Mesothelial cell of epicardium (in vitro differentiated cells): ENCODE results near the gene IL1R2. TPM values are rescaled to one million over a fixed set of nuclear protein-coding genes. Genes with fewer than 3 reads are reported as not detected.
A peak's percentile ranks its signal among the peaks of the same experiment; 100 is the strongest.

Experiments used
- DNase-seq, 2 experiments: peaks; one replicate each; pipeline ENCODE4 v3.0.0; 2021; ENCODE audit warnings: low spot score in 2 of 2; ENCODE audit not compliant: unreplicated experiment in 2 of 2
- H3K27ac Mint-ChIP-seq: 2 replicates; pipeline ENCODE4 v1.8.0; 2021; ENCODE audit warnings: mixed read lengths
- H3K27me3 Mint-ChIP-seq: 2 replicates; pipeline ENCODE4 v1.8.0; 2021; ENCODE audit warnings: low read depth, mixed read lengths
- H3K36me3 Mint-ChIP-seq: 2 replicates; pipeline ENCODE4 v1.8.0; 2021; ENCODE audit warnings: mixed read lengths
- H3K4me1 Mint-ChIP-seq: 2 replicates; pipeline ENCODE4 v1.8.0; 2021; ENCODE audit warnings: mixed read lengths
- H3K4me3 Mint-ChIP-seq: 2 replicates; pipeline ENCODE4 v1.8.0; 2021; ENCODE audit warnings: mild to moderate bottlenecking, moderate library complexity, mixed read lengths
- H3K9me3 Mint-ChIP-seq: 2 replicates; pipeline ENCODE4 v1.8.0; 2021; ENCODE audit warnings: mixed read lengths
- total RNA-seq: library from RNA; stranded (reverse); gene quantifications from 3 replicates; pipeline ENCODE4 v1.2.1, GENCODE V29; 2021
- TF ChIP-seq, protein P1 (sequence below): fragments of 200-600 bp; sonication (generic); IDR thresholded peaks from one replicate; pipeline ENCODE4 v1.5.0; 2021; ENCODE audit warnings: antibody characterized with exemption; ENCODE audit not compliant: unreplicated experiment

The IL1R2 gene
- total RNA-seq, 1 donor from 2014 or later, result not detected

DNA sequence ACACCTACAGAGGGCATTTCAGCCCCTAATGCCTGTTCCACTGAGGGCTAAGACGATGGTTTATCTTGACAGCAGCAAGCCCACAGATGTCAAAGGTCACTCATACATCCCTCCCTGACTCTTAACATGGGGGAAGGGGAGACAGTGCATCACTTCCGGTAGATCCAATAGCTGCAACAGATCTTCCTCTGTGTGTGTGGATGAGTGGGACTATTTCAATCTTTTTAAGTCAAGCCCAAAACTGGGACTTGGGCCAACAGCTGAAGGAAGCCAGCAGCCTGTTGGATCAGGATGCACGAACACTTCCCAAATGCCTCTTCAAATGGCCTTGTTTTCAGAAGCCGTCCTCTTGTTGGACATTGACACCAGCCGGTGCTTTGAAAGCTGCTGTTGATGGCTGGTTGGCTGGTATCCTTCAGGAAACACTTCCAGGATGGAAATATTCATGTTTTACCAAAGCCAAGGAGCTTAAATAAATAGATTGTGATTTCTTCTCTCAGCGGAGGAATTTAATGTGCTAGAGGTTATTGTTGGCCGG, 59.2 kb downstream of the IL1R2 start:
- no peaks in the 10 kb centered on the region for H3K36me3 Mint-ChIP-seq
- TF ChIP-seq, protein P1, sequence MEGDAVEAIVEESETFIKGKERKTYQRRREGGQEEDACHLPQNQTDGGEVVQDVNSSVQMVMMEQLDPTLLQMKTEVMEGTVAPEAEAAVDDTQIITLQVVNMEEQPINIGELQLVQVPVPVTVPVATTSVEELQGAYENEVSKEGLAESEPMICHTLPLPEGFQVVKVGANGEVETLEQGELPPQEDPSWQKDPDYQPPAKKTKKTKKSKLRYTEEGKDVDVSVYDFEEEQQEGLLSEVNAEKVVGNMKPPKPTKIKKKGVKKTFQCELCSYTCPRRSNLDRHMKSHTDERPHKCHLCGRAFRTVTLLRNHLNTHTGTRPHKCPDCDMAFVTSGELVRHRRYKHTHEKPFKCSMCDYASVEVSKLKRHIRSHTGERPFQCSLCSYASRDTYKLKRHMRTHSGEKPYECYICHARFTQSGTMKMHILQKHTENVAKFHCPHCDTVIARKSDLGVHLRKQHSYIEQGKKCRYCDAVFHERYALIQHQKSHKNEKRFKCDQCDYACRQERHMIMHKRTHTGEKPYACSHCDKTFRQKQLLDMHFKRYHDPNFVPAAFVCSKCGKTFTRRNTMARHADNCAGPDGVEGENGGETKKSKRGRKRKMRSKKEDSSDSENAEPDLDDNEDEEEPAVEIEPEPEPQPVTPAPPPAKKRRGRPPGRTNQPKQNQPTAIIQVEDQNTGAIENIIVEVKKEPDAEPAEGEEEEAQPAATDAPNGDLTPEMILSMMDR, result no peak
- H3K4me3 Mint-ChIP-seq, result no peak overlapping the region
- peaks cover 11% of the 10 kb centered on the region for H3K4me1 Mint-ChIP-seq
- peaks cover 2% of the 10 kb centered on the region for H3K27me3 Mint-ChIP-seq
- peak overlapping the region; percentile 69 for H3K27ac Mint-ChIP-seq
- peak in 1 of 2 experiments; percentile 47 for DNase-seq
- H3K9me3 Mint-ChIP-seq, result peaks cover 4% of the 10 kb centered on the region

DNA sequence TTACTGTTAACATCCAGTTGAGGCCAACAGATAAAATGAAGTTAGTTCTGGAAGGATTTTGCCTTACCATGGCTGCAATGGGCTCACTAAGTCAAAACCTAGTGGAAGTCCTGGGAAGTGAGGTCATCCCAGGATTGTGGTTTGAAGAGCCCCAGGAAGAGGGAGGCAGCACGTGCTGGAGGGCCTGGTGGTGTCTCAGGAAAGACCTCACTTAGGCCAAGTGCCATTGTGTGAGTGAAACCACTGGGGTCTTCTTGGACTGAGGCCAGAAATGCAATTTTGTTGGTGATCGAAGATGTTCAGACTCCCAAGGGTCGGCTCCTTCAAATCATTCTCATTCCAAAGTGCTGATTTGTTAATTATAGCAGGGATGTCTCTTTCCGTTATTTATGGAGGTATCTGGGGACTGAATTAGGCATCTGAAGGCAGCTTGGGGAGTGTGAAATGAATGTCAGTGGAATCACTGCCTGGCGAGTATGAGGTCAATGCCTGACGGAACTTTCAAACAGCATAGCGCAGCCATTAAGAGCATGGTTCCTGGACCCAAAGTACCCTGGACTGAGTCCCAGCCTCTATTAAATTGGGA, 60.0 kb downstream of the IL1R2 start:
- Mint-ChIP-seq H3K27me3 (no peaks in the 10 kb centered on the region), H3K9me3 (peaks cover 4% of the 10 kb centered on the region), H3K4me1 (peaks cover 12% of the 10 kb centered on the region), H3K36me3 (no peaks in the 10 kb centered on the region), H3K4me3 (no peak overlapping the region), H3K27ac (peak overlapping the region; percentile 12)
- TF ChIP-seq, protein P1, result no peak
- no peak for DNase-seq

DNA sequence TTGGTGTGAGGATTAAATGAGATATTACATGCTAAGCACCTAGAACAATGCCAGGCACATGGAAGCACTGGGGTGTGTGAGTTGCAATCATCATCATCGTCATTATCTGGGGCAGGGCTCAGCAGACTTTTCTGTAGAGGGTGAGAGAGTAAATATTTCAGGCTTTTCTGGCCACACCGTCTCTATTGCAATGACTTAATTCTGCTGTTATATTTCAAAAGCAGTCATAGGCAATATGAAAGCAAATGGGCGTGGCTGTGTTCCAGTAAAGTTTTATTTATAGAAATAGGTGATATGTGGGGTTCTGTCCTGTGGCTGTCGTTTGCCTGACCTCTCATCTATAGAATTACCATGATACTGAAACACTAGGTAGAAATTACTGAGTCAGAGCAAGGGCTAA, 60.6 kb downstream of the IL1R2 start:
- H3K27me3 Mint-ChIP-seq, result no peaks in the 10 kb centered on the region
- H3K27ac Mint-ChIP-seq, result no peak overlapping the region
- TF ChIP-seq, protein P1, result no peak
- H3K9me3 Mint-ChIP-seq, result peaks cover 3% of the 10 kb centered on the region
- H3K4me3 Mint-ChIP-seq, result no peak overlapping the region
- DNase-seq, result no peak
- H3K36me3 Mint-ChIP-seq, result no peaks in the 10 kb centered on the region
- H3K4me1 Mint-ChIP-seq, result peaks cover 14% of the 10 kb centered on the region

DNA sequence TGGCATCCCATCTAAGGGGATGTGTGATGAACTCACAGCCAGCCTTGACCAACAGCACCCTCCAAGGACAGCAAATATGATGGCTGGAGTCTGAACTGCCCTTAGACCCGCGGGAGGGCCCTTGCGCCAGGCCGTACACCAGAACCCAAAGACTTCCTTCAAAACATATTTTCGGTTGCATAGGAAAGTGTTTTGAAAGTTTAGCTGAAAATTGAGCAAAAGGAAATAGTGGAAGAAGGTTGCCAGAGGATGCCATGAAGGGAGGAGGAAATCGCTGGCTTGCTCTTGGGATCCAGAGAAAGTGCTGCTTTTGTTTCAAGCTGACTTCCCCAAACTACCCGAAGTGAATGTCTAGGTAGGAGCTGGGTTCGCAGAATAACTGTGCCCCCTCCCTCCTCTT, 61.3 kb downstream of the IL1R2 start:
- no peak for DNase-seq
- H3K9me3 Mint-ChIP-seq, result no peaks in the 10 kb centered on the region
- no peaks in the 10 kb centered on the region for H3K36me3 Mint-ChIP-seq
- H3K4me1 Mint-ChIP-seq, result peaks cover 20% of the 10 kb centered on the region
- TF ChIP-seq, protein P1, result no peak
- no peaks in the 10 kb centered on the region for H3K27me3 Mint-ChIP-seq
- no peak overlapping the region for H3K27ac Mint-ChIP-seq
- no peak overlapping the region for H3K4me3 Mint-ChIP-seq

DNA sequence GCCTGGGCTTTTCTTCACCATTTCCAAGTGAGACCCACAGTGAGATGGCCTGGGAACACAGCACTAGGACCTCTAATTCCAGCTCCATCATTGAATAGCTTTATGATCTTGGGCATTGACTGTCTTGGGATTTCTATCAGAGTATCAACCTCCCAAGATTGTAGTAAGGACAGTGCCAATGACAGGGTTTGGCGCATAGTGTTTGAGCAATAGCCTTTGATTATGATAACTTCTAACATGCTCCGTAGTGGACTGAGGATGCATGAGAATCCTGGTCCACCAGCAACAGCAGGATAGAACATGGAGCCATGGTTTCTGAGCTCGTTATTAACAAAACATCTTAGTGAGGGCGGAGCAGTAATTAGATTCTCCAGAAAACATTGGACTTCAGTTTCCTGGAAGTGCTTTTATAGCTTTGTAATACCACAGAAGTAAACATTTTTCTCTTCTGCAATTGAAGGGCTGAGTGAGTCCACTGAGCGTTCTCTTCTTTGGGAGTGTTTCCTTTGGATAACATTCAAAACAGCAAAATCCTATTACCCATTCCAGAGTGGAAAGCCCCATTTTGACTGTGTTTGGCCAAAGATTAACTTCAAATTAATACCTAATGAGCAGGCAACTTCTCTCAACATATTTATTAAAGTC, 63.7 kb downstream of the IL1R2 start:
- no peaks in the 10 kb centered on the region for H3K9me3 Mint-ChIP-seq
- no peaks in the 10 kb centered on the region for H3K27me3 Mint-ChIP-seq
- peaks cover 24% of the 10 kb centered on the region for H3K4me1 Mint-ChIP-seq
- no peak for DNase-seq
- H3K36me3 Mint-ChIP-seq, result no peaks in the 10 kb centered on the region
- no peak overlapping the region for H3K4me3 Mint-ChIP-seq
- TF ChIP-seq, protein P1, result no peak
- H3K27ac Mint-ChIP-seq, result no peak overlapping the region
